Measurements from ENCODE around the gene MBP. TPM values are rescaled to one million over a fixed set of nuclear protein-coding genes. Genes with fewer than 3 reads are reported as not detected.

MBP gene
- polyA plus RNA-seq, 1 donor: 28.8 TPM

- peaks cover 10% of the 10 kb centered on the region for H3K4me1 ChIP-seq (ENCODE audit: control insufficient read depth, insufficient read depth, low read length)
- WGBS (ENCODE audit: insufficient coverage, low lambda C conversion rate): 100% methylated on average over 2 of the region's 4 CpGs
Observed at GRCh38 chr18:77134611-77135010, 2.0 kb upstream of the MBP start.

GRCh38 chr18:77133835-77134496 lies 1.4 kb upstream of the MBP start:
- WGBS (ENCODE audit: insufficient coverage, low lambda C conversion rate): 50% methylated on average over 1 of the region's 12 CpGs

More at GRCh38 chr18:77134611-77135010, 2.0 kb upstream of the MBP start:
- no peak for DNase-seq
- peaks cover 2% of the 10 kb centered on the region for H3K27me3 ChIP-seq (ENCODE audit: control insufficient read depth, insufficient read depth, low read length)
- no peaks in the 10 kb centered on the region for H3K36me3 ChIP-seq (ENCODE audit: control insufficient read depth, insufficient read depth, low read length)
- no peak overlapping the region for H3K27ac ChIP-seq (ENCODE audit: low read length)
- H3K4me3 ChIP-seq (ENCODE audit: low read length): no peak overlapping the region
- H3K9me3 ChIP-seq (ENCODE audit: control insufficient read depth, low read depth, low read length): no peaks in the 10 kb centered on the region

GRCh38 chr18:77133051-77133834 lies 660 bp upstream of the MBP start:
- H3K4me3 ChIP-seq (ENCODE audit: low read length): peak overlapping the region; percentile 65
- no peaks in the 10 kb centered on the region for H3K9me3 ChIP-seq (ENCODE audit: control insufficient read depth, low read depth, low read length)
- H3K36me3 ChIP-seq (ENCODE audit: control insufficient read depth, insufficient read depth, low read length): no peaks in the 10 kb centered on the region
- peak in 1 of 2 donors; percentile 64 for DNase-seq
- peak overlapping the region; percentile 62 for H3K27ac ChIP-seq (ENCODE audit: low read length)
- no CpG with 5 or more reads among the region's 44 CpGs for WGBS (ENCODE audit: insufficient coverage, low lambda C conversion rate)
- H3K27me3 ChIP-seq (ENCODE audit: control insufficient read depth, insufficient read depth, low read length): peaks cover 2% of the 10 kb centered on the region
- H3K4me1 ChIP-seq (ENCODE audit: control insufficient read depth, insufficient read depth, low read length): peaks cover 16% of the 10 kb centered on the region

More at GRCh38 chr18:77133835-77134496, 1.4 kb upstream of the MBP start:
- Histone ChIP-seq H3K36me3 (ENCODE audit: control insufficient read depth, insufficient read depth, low read length) (no peaks in the 10 kb centered on the region), H3K4me1 (ENCODE audit: control insufficient read depth, insufficient read depth, low read length) (peaks cover 16% of the 10 kb centered on the region), H3K4me3 (ENCODE audit: low read length) (no peak overlapping the region), H3K27ac (ENCODE audit: low read length) (no peak overlapping the region), H3K27me3 (ENCODE audit: control insufficient read depth, insufficient read depth, low read length) (peaks cover 2% of the 10 kb centered on the region), H3K9me3 (ENCODE audit: control insufficient read depth, low read depth, low read length) (no peaks in the 10 kb centered on the region)
- peak in 1 of 2 donors; percentile 32 for DNase-seq

- peak; percentile 35 to 81 for DNase-seq
- Histone ChIP-seq H3K9me3 (ENCODE audit: control insufficient read depth, low read depth, low read length) (no peaks in the 10 kb centered on the region), H3K4me1 (ENCODE audit: control insufficient read depth, insufficient read depth, low read length) (peaks cover 19% of the 10 kb centered on the region), H3K36me3 (ENCODE audit: control insufficient read depth, insufficient read depth, low read length) (no peaks in the 10 kb centered on the region), H3K4me3 (ENCODE audit: low read length) (peak overlapping the region; percentile 76), H3K27me3 (ENCODE audit: control insufficient read depth, insufficient read depth, low read length) (peaks cover 2% of the 10 kb centered on the region), H3K27ac (ENCODE audit: low read length) (peak overlapping the region; percentile 92)
- no CpG with 5 or more reads among the region's 76 CpGs for WGBS (ENCODE audit: insufficient coverage, low lambda C conversion rate)
Observed at GRCh38 chr18:77131652-77132368, 773 bp downstream of the MBP start.

GRCh38 chr18:77131100-77131651 lies 1.4 kb downstream of the MBP start:
- no peaks in the 10 kb centered on the region for H3K36me3 ChIP-seq (ENCODE audit: control insufficient read depth, insufficient read depth, low read length)
- H3K9me3 ChIP-seq (ENCODE audit: control insufficient read depth, low read depth, low read length): no peaks in the 10 kb centered on the region
- peak overlapping the region; percentile 76 for H3K4me3 ChIP-seq (ENCODE audit: low read length)
- H3K4me1 ChIP-seq (ENCODE audit: control insufficient read depth, insufficient read depth, low read length): peaks cover 19% of the 10 kb centered on the region
- DNase-seq: peak; percentile 32 to 69
- H3K27me3 ChIP-seq (ENCODE audit: control insufficient read depth, insufficient read depth, low read length): peaks cover 2% of the 10 kb centered on the region
- peak overlapping the region; percentile 92 for H3K27ac ChIP-seq (ENCODE audit: low read length)
- no CpG with 5 or more reads among the region's 31 CpGs for WGBS (ENCODE audit: insufficient coverage, low lambda C conversion rate)

GRCh38 chr18:77130229-77131099 lies 2.1 kb downstream of the MBP start:
- H3K4me3 ChIP-seq (ENCODE audit: low read length): peak overlapping the region; percentile 76
- WGBS (ENCODE audit: insufficient coverage, low lambda C conversion rate): 50% methylated on average over 2 of the region's 27 CpGs
- no peaks in the 10 kb centered on the region for H3K9me3 ChIP-seq (ENCODE audit: control insufficient read depth, low read depth, low read length)
- H3K27me3 ChIP-seq (ENCODE audit: control insufficient read depth, insufficient read depth, low read length): peaks cover 2% of the 10 kb centered on the region
- peaks cover 19% of the 10 kb centered on the region for H3K4me1 ChIP-seq (ENCODE audit: control insufficient read depth, insufficient read depth, low read length)
- no peaks in the 10 kb centered on the region for H3K36me3 ChIP-seq (ENCODE audit: control insufficient read depth, insufficient read depth, low read length)
- H3K27ac ChIP-seq (ENCODE audit: low read length): peak overlapping the region; percentile 92
- no peak for DNase-seq

- peak in 1 of 2 donors; percentile 48 for DNase-seq
- peak overlapping the region; percentile 74 for H3K27ac ChIP-seq (ENCODE audit: low read length)
- H3K4me1 ChIP-seq (ENCODE audit: control insufficient read depth, insufficient read depth, low read length): peaks cover 28% of the 10 kb centered on the region
- no peaks in the 10 kb centered on the region for H3K9me3 ChIP-seq (ENCODE audit: control insufficient read depth, low read depth, low read length)
- no CpG with 5 or more reads among the region's 7 CpGs for WGBS (ENCODE audit: insufficient coverage, low lambda C conversion rate)
- H3K27me3 ChIP-seq (ENCODE audit: control insufficient read depth, insufficient read depth, low read length): peaks cover 2% of the 10 kb centered on the region
- no peaks in the 10 kb centered on the region for H3K36me3 ChIP-seq (ENCODE audit: control insufficient read depth, insufficient read depth, low read length)
- no peak overlapping the region for H3K4me3 ChIP-seq (ENCODE audit: low read length)
Observed at GRCh38 chr18:77129150-77129551, 3.4 kb downstream of the MBP start.

GRCh38 chr18:77127769-77128671 lies 4.6 kb downstream of the MBP start:
- H3K4me3 ChIP-seq (ENCODE audit: low read length): no peak overlapping the region
- no peaks in the 10 kb centered on the region for H3K36me3 ChIP-seq (ENCODE audit: control insufficient read depth, insufficient read depth, low read length)
- peaks cover 2% of the 10 kb centered on the region for H3K27me3 ChIP-seq (ENCODE audit: control insufficient read depth, insufficient read depth, low read length)
- WGBS (ENCODE audit: insufficient coverage, low lambda C conversion rate): no CpG with 5 or more reads among the region's 11 CpGs
- peak; percentile 67 to 84 for DNase-seq
- no peaks in the 10 kb centered on the region for H3K9me3 ChIP-seq (ENCODE audit: control insufficient read depth, low read depth, low read length)
- H3K27ac ChIP-seq (ENCODE audit: low read length): peak overlapping the region; percentile 74
- peaks cover 25% of the 10 kb centered on the region for H3K4me1 ChIP-seq (ENCODE audit: control insufficient read depth, insufficient read depth, low read length)

GRCh38 chr18:77124452-77124922 lies 8.1 kb downstream of the MBP start:
- H3K27ac ChIP-seq (ENCODE audit: low read length): peak overlapping the region; percentile 46
- WGBS (ENCODE audit: insufficient coverage, low lambda C conversion rate): no CpG with 5 or more reads among the region's 9 CpGs

More at GRCh38 chr18:77124452-77124922, 8.1 kb downstream of the MBP start:
- H3K4me3 ChIP-seq (ENCODE audit: low read length): no peak overlapping the region
- H3K4me1 ChIP-seq (ENCODE audit: control insufficient read depth, insufficient read depth, low read length): peaks cover 20% of the 10 kb centered on the region
- no peaks in the 10 kb centered on the region for H3K27me3 ChIP-seq (ENCODE audit: control insufficient read depth, insufficient read depth, low read length)
- DNase-seq: peak; percentile 36 to 68
- peaks cover 6% of the 10 kb centered on the region for H3K36me3 ChIP-seq (ENCODE audit: control insufficient read depth, insufficient read depth, low read length)
- no peaks in the 10 kb centered on the region for H3K9me3 ChIP-seq (ENCODE audit: control insufficient read depth, low read depth, low read length)

Data from large intestine (tissue), 3 donors.